Mesenchymal stem cell (in vitro differentiated cells and primary cell): ENCODE results near the gene AP3B2.

Experiments
- DNase-seq: peaks from one replicate; pipeline ENCODE4 v3.0.0-alpha.2; 2013
- H2AFZ ChIP-seq: one replicate; pipeline ENCODE4 v1.6.1; 2013; ENCODE audit warnings: low read depth, mild to moderate bottlenecking, control low read depth, inconsistent platforms, low read length, moderate library complexity
- H2AK5ac ChIP-seq: 2 replicates; pipeline ENCODE4 v1.6.1; 2013; ENCODE audit warnings: low read length, moderate library complexity, mild to moderate bottlenecking, inconsistent platforms; ENCODE audit not compliant: severe bottlenecking
- H2BK120ac ChIP-seq: one replicate; pipeline ENCODE4 v1.6.1; 2013; ENCODE audit warnings: low read depth, mild to moderate bottlenecking, inconsistent platforms, low read length, moderate library complexity
- H2BK12ac ChIP-seq, 2 experiments: one replicate each; pipeline ENCODE4 v1.6.1; 2013; ENCODE audit warnings: inconsistent platforms in 2 of 2, low read length in 2 of 2, mild to moderate bottlenecking in 2 of 2, moderate library complexity in 2 of 2, control low read depth in 1 of 2
- H2BK15ac ChIP-seq: one replicate; pipeline ENCODE4 v1.6.1; 2013; ENCODE audit warnings: mild to moderate bottlenecking, low read depth, inconsistent platforms; ENCODE audit not compliant: poor library complexity, severe bottlenecking
- H2BK5ac ChIP-seq: 2 replicates; pipeline ENCODE4 v1.6.1; 2013; ENCODE audit warnings: low read depth, mild to moderate bottlenecking, low read length, control low read depth, inconsistent platforms; ENCODE audit not compliant: poor library complexity, severe bottlenecking
- H3K14ac ChIP-seq, 2 experiments: one replicate each; pipeline ENCODE4 v1.6.1; 2013; ENCODE audit warnings: inconsistent platforms in 2 of 2, low read length in 2 of 2, control low read depth in 1 of 2, mild to moderate bottlenecking in 1 of 2, moderate library complexity in 1 of 2
- H3K18ac ChIP-seq, 2 experiments: one replicate each; pipeline ENCODE4 v1.6.1; 2013; ENCODE audit warnings: inconsistent platforms in 2 of 2, low read length in 2 of 2, control low read depth in 1 of 2, low read depth in 1 of 2, mild to moderate bottlenecking in 1 of 2
- H3K23ac ChIP-seq, 2 experiments: one replicate each; pipeline ENCODE4 v1.6.1; 2013; ENCODE audit warnings: inconsistent platforms in 2 of 2, low read length in 2 of 2, mild to moderate bottlenecking in 2 of 2, moderate library complexity in 2 of 2, control low read depth in 1 of 2
- H3K27ac ChIP-seq: 2 replicates; pipeline ENCODE4 v1.5.1; 2013; ENCODE audit warnings: mild to moderate bottlenecking, moderate library complexity, low read length, control low read depth, inconsistent platforms; ENCODE audit not compliant: poor library complexity, severe bottlenecking
- H3K27me3 ChIP-seq, 2 experiments: 2 replicates each; pipeline versions ENCODE4 v1.6.1 to v1.7.0; 2013; ENCODE audit warnings: low read length in 2 of 2, mild to moderate bottlenecking in 2 of 2, moderate library complexity in 2 of 2, control low read depth in 1 of 2, inconsistent platforms in 1 of 2; ENCODE audit not compliant: control insufficient read depth in 1 of 2, insufficient read depth in 1 of 2
- H3K36me3 ChIP-seq, 2 experiments: 2 replicates each; pipeline versions ENCODE4 v1.6.1 to v1.7.0; 2013; ENCODE audit warnings: low read length in 2 of 2, control low read depth in 1 of 2, inconsistent platforms in 1 of 2, low read depth in 1 of 2, mild to moderate bottlenecking in 1 of 2; ENCODE audit not compliant: insufficient read depth in 2 of 2, control insufficient read depth in 1 of 2
- H3K4ac ChIP-seq, 2 experiments: one replicate each; pipeline ENCODE4 v1.6.1; 2013; ENCODE audit warnings: inconsistent platforms in 2 of 2, low read length in 2 of 2, mild to moderate bottlenecking in 2 of 2, moderate library complexity in 2 of 2, control low read depth in 1 of 2, low read depth in 1 of 2
- H3K4me1 ChIP-seq: 2 replicates; pipeline ENCODE4 v1.6.1; 2013; ENCODE audit warnings: low read depth, low read length, control low read depth; ENCODE audit not compliant: control insufficient read depth, insufficient read depth
- H3K4me2 ChIP-seq: 2 replicates; pipeline ENCODE4 v1.6.1; 2013; ENCODE audit warnings: low read length, mild to moderate bottlenecking, inconsistent platforms; ENCODE audit not compliant: poor library complexity, severe bottlenecking
- H3K4me3 ChIP-seq, 2 experiments: 2 replicates each; pipeline versions ENCODE4 v1.5.1 to v1.7.0; 2013; ENCODE audit warnings: low read length in 2 of 2, mild to moderate bottlenecking in 2 of 2, control low read depth in 1 of 2, low read depth in 1 of 2; ENCODE audit not compliant: insufficient read depth in 1 of 2
- H3K79me1 ChIP-seq: replicated peaks from 2 replicates; pipeline ENCODE4 v1.6.1; 2013; ENCODE audit warnings: mild to moderate bottlenecking, control low read depth, low read length, inconsistent platforms; ENCODE audit not compliant: poor library complexity, severe bottlenecking
- H3K9ac ChIP-seq: 2 replicates; pipeline ENCODE4 v1.7.0; 2013; ENCODE audit warnings: mild to moderate bottlenecking, low read length, moderate library complexity
- H3K9me3 ChIP-seq: 2 replicates; pipeline ENCODE4 v1.7.0; 2013; ENCODE audit warnings: mild to moderate bottlenecking, low read length; ENCODE audit not compliant: control insufficient read depth
- H4K8ac ChIP-seq: one replicate; pipeline ENCODE4 v1.6.1; 2013; ENCODE audit warnings: inconsistent platforms, mild to moderate bottlenecking, low read length, moderate library complexity
- H4K91ac ChIP-seq: one replicate; pipeline ENCODE4 v1.6.1; 2013; ENCODE audit warnings: mild to moderate bottlenecking, low read length, inconsistent platforms
- WGBS: methylation state at CpG from one replicate; pipeline ENCODE4 v1.1.7; 2013; ENCODE audit warnings: mixed read lengths; 5-methylcytosine and 5-hydroxymethylcytosine counted together

Gene AP3B2

GRCh38 chr15:82651708-82652107 lies 58.0 kb downstream of the AP3B2 start:
- Histone ChIP-seq H2BK5ac (no peak overlapping the region), H3K18ac (no peak overlapping the region), H3K36me3 (no peaks in the 10 kb centered on the region), H3K4me2 (no peak overlapping the region), H2BK15ac (no peak overlapping the region), H3K9ac (no peak overlapping the region), H3K9me3 (no peaks in the 10 kb centered on the region), H4K8ac (no peak overlapping the region), H3K27me3 (peaks cover 0 to 56% of the 10 kb centered on the region in 2 experiments), H4K91ac (no peak overlapping the region), H3K4me1 (peaks cover 17% of the 10 kb centered on the region), H2BK12ac (no peak overlapping the region), H3K14ac (no peak overlapping the region), H3K4ac (no peak overlapping the region), H2BK120ac (no peak overlapping the region), H3K4me3 (no peak overlapping the region), H2AFZ (no peak overlapping the region), H3K23ac (no peak overlapping the region), H3K79me1 (no peaks in the 10 kb centered on the region), H3K27ac (no peak overlapping the region), H2AK5ac (no peak overlapping the region)
- whole genome bisulfite sequencing, result 100% methylated on average over 1 of the region's 2 CpGs
- DNase-seq, result no peak

DNA sequence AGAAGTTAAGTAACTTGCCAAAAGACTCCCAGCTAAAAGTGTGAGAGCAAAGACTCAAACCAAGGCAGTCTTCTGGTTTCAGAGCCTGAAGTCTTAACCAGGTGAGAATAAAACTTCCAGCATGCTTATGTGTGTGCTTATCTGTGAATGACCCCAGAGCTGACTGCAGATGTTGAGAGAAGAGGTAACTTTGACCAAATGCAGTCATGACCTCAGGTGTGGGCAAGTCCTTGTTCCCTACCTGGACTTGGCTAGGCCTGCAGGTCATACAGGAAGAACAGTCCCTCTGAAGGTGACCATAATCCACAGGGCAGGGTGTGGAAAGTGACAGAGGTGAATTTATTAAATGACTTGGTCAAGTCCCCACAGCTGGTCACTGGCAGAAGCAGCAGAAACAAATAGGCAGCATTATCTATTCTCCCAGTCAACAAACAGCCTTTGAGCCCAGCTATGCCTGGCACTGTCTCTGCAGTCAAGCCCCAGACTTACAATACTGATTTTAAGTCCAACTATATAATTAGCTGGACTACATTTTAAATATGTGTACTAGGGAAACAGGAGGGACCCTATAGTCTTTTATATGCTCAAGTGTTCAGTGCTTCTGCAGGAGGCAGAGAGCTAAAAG lies 59.5 kb downstream of the AP3B2 start:
- Histone ChIP-seq H3K36me3 (no peaks in the 10 kb centered on the region), H3K27ac (no peak overlapping the region), H3K4me1 (peaks cover 19% of the 10 kb centered on the region), H3K4me2 (no peak overlapping the region), H2BK15ac (no peak overlapping the region), H3K4ac (no peak overlapping the region), H3K9ac (no peak overlapping the region), H3K14ac (no peak overlapping the region), H3K79me1 (no peaks in the 10 kb centered on the region), H2BK5ac (no peak overlapping the region), H2BK12ac (no peak overlapping the region), H2BK120ac (no peak overlapping the region), H2AFZ (no peak overlapping the region), H3K23ac (no peak overlapping the region), H4K91ac (no peak overlapping the region), H3K4me3 (no peak overlapping the region), H4K8ac (no peak overlapping the region), H3K18ac (no peak overlapping the region), H3K9me3 (no peaks in the 10 kb centered on the region), H2AK5ac (no peak overlapping the region), H3K27me3 (peaks cover 0 to 65% of the 10 kb centered on the region in 2 experiments)
- no peak for DNase-seq

DNA sequence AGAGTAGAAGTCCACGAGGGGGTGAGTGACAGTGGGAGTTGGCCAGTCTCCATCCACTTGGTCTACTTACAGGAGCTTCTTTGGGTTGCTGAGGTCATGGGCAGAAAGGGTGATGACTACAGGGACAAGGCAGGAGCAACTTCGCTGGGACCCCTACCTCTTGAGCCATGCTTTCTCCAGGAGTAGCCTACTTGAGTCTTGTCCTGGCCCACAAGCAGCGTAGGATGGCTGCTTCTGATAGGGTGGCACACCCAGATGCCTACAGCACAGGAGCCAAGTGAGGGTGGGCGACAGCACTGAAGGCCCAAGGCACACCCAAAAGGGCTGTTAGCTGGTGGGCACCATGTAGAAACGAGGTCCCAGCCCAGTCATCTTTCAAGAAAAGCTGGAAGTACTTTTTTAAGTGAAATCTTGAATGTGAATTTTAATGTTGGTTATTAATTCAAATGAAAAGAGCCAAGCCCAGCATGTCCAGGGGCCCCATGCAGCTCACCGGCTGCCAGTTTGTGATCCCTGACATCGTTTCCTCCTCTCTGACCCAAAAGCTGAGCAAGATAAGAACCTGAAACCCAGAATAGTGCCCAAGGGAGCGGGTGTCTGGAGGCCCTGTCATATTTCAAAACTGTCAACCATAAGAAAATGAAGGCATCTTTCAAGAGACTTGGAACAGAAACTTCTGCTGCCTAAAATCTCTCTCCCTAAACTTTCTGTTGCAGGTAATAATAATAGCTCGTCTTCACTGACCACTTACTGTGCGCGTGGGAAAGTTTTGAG lies 60.3 kb downstream of the AP3B2 start:
- Histone ChIP-seq H2BK5ac (no peak overlapping the region), H3K9ac (no peak overlapping the region), H3K4ac (no peak overlapping the region), H3K27ac (no peak overlapping the region), H2BK15ac (no peak overlapping the region), H3K79me1 (no peaks in the 10 kb centered on the region), H2AFZ (no peak overlapping the region), H2BK12ac (no peak overlapping the region), H3K4me3 (no peak overlapping the region), H3K36me3 (no peaks in the 10 kb centered on the region), H3K23ac (no peak overlapping the region), H2AK5ac (no peak overlapping the region), H3K4me1 (peaks cover 19% of the 10 kb centered on the region), H3K18ac (no peak overlapping the region), H3K27me3 (peaks cover 0 to 66% of the 10 kb centered on the region in 2 experiments), H2BK120ac (no peak overlapping the region), H4K91ac (no peak overlapping the region), H3K9me3 (no peaks in the 10 kb centered on the region), H3K4me2 (no peak overlapping the region), H3K14ac (no peak overlapping the region), H4K8ac (no peak overlapping the region)
- no peak for DNase-seq
- WGBS, result 86% methylated on average over 11 of the region's 11 CpGs

GRCh38 chr15:82648257-82649103 lies 61.2 kb downstream of the AP3B2 start:
- Histone ChIP-seq H2BK12ac (no peak overlapping the region), H3K14ac (no peak overlapping the region), H3K4me2 (no peak overlapping the region), H4K91ac (peak overlapping the region; percentile 27), H2AK5ac (no peak overlapping the region), H3K4ac (no peak overlapping the region), H2BK15ac (no peak overlapping the region), H3K23ac (no peak overlapping the region), H3K27ac (no peak overlapping the region), H3K36me3 (no peaks in the 10 kb centered on the region), H3K18ac (no peak overlapping the region), H4K8ac (no peak overlapping the region), H2AFZ (no peak overlapping the region), H2BK120ac (no peak overlapping the region), H3K9ac (peak overlapping the region; percentile 74), H3K4me3 (peak overlapping the region in 1 of 2 experiments; percentile 76), H3K9me3 (no peaks in the 10 kb centered on the region), H3K27me3 (peaks cover 0 to 62% of the 10 kb centered on the region in 2 experiments), H3K4me1 (peaks cover 19% of the 10 kb centered on the region), H2BK5ac (no peak overlapping the region), H3K79me1 (no peaks in the 10 kb centered on the region)
- 21% methylated on average over 41 of the region's 41 CpGs for WGBS
- no peak for DNase-seq
